Natural killer cell (primary cell): ENCODE measurements around the gene CH25H. TPM values are rescaled to one million over a fixed set of nuclear protein-coding genes. Genes with fewer than 3 reads are reported as not detected.
"Not testable (repeated sequence)": the region's sequence is repeated elsewhere in the genome, so short reads cannot be mapped to it uniquely, and the experiment has no call there.

Source experiments
- ATAC-seq, 3 donors: fragments of 150-1000 bp in 2 of 3; fragments of 200-7000 bp in 1 of 3; cut with Tn5 transposase; 1 replicate in 1 of 3; 2 replicates in 2 of 3; pipeline ENCODE4 v1.10.0; 2021; ENCODE audit warnings: mild to moderate bottlenecking in 2 of 3, moderate library complexity in 2 of 3
- DNase-seq, 2 donors: peaks; one replicate each; pipeline versions ENCODE4 v3.0.0 to v3.0.0-alpha.2; 2013 to 2021; ENCODE audit warnings: mixed read lengths in 1 of 2
- H3K27ac ChIP-seq: one replicate; pipeline ENCODE4 v1.5.1; 2013; ENCODE audit warnings: mild to moderate bottlenecking, low read length
- H3K27me3 ChIP-seq: one replicate; pipeline ENCODE4 v1.6.1; 2013; ENCODE audit warnings: low read length; ENCODE audit not compliant: control insufficient read depth, insufficient read depth
- H3K36me3 ChIP-seq: one replicate; pipeline ENCODE4 v1.6.1; 2013; ENCODE audit warnings: low read length; ENCODE audit not compliant: control insufficient read depth, insufficient read depth
- H3K4me1 ChIP-seq: one replicate; pipeline ENCODE4 v1.6.1; 2013; ENCODE audit warnings: low read length; ENCODE audit not compliant: control insufficient read depth, insufficient read depth
- H3K4me3 ChIP-seq: one replicate; pipeline ENCODE4 v1.5.1; 2013; ENCODE audit warnings: low read length
- H3K9me3 ChIP-seq: one replicate; pipeline ENCODE4 v1.6.1; 2013; ENCODE audit warnings: low read length; ENCODE audit not compliant: control insufficient read depth, insufficient read depth
- H3K27ac Mint-ChIP-seq, 2 donors: one replicate each; pipeline ENCODE4 v1.8.0; 2022; ENCODE audit warnings: mild to moderate bottlenecking in 2 of 2, mixed read lengths in 2 of 2, moderate library complexity in 1 of 2
- H3K27me3 Mint-ChIP-seq, 2 donors: one replicate each; pipeline ENCODE4 v1.8.0; 2022; ENCODE audit warnings: low read depth in 2 of 2, mixed read lengths in 2 of 2
- H3K36me3 Mint-ChIP-seq: one replicate; pipeline ENCODE4 v1.8.0; 2022; ENCODE audit warnings: mixed read lengths
- H3K4me1 Mint-ChIP-seq, 2 donors: one replicate each; pipeline ENCODE4 v1.8.0; 2022; ENCODE audit warnings: mixed read lengths in 2 of 2
- H3K4me3 Mint-ChIP-seq: one replicate; pipeline ENCODE4 v1.8.0; 2022; ENCODE audit warnings: mild to moderate bottlenecking, moderate library complexity, mixed read lengths
- H3K9me3 Mint-ChIP-seq, 2 donors: one replicate each; pipeline ENCODE4 v1.8.0; 2022; ENCODE audit warnings: mixed read lengths in 2 of 2
- WGBS: methylation state at CpG from one replicate; pipeline ENCODE4 v1.1.7; 2013; ENCODE audit warnings: missing lambda C conversion rate; ENCODE audit not compliant: insufficient coverage; 5-methylcytosine and 5-hydroxymethylcytosine counted together
- intact Hi-C: fragments of 100-400 bp; cut with micrococcal nuclease; formaldehyde crosslinking; loops from one replicate; pipeline ENCODE4 v1.14.2; 2022
- total RNA-seq, 4 donors: library from RNA; stranded (reverse); fragments of 120-200 nt in 1 of 4; gene quantifications; one replicate each; pipeline versions ENCODE4 v1.2.3 to v1.2.4, GENCODE V29; 2013 to 2022
- TF ChIP-seq, protein P1 (sequence below): fragments of 200-600 bp; IDR thresholded peaks from one replicate; pipeline ENCODE4 v1.8.0; 2022; ENCODE audit warnings: antibody characterized with exemption

CH25H gene
- total RNA-seq, 3 donors from 2014 or later (not counting 1 experiment from before 2014, with no cell fraction given): 0.20 TPM; not detected in 2

DNA sequence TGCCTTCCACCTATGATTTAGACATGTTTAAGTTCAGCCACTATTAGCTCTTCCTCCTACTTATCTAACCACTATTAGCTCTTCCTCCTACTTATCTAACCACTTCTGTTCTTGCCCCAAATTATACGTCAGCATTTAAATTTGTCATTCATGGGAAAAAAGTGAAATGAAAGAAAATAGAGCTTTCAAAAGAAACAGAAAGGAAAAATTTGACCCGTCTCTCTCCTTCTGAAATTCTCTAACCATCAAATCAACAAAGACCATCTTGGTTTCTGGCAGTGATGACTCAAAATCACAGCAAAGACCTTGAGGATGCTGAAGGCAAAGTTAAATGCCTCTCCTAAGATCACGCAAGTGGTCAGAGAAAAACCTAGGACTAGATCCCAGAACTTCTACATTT, 41.9 kb upstream of the CH25H start:
- Mint-ChIP-seq H3K27me3 (no peaks in the 10 kb centered on the region), H3K9me3 (no peaks in the 10 kb centered on the region), H3K4me1 (peaks cover 21 to 22% of the 10 kb centered on the region in 2 donors), H3K27ac (no peak overlapping the region), H3K4me3 (no peak overlapping the region), H3K36me3 (no peaks in the 10 kb centered on the region)
- Histone ChIP-seq H3K9me3 (peaks cover 1% of the 10 kb centered on the region), H3K27me3 (no peaks in the 10 kb centered on the region), H3K27ac (no peak overlapping the region), H3K4me1 (peaks cover 7% of the 10 kb centered on the region), H3K36me3 (peaks cover 5% of the 10 kb centered on the region), H3K4me3 (no peak overlapping the region)
- ATAC-seq (no peak), DNase-seq (no peak)
- intact Hi-C loops: no loop called here
- TF ChIP-seq, protein P1, sequence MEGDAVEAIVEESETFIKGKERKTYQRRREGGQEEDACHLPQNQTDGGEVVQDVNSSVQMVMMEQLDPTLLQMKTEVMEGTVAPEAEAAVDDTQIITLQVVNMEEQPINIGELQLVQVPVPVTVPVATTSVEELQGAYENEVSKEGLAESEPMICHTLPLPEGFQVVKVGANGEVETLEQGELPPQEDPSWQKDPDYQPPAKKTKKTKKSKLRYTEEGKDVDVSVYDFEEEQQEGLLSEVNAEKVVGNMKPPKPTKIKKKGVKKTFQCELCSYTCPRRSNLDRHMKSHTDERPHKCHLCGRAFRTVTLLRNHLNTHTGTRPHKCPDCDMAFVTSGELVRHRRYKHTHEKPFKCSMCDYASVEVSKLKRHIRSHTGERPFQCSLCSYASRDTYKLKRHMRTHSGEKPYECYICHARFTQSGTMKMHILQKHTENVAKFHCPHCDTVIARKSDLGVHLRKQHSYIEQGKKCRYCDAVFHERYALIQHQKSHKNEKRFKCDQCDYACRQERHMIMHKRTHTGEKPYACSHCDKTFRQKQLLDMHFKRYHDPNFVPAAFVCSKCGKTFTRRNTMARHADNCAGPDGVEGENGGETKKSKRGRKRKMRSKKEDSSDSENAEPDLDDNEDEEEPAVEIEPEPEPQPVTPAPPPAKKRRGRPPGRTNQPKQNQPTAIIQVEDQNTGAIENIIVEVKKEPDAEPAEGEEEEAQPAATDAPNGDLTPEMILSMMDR: no peak
- 79% methylated on average over 2 of the region's 3 CpGs for WGBS

DNA sequence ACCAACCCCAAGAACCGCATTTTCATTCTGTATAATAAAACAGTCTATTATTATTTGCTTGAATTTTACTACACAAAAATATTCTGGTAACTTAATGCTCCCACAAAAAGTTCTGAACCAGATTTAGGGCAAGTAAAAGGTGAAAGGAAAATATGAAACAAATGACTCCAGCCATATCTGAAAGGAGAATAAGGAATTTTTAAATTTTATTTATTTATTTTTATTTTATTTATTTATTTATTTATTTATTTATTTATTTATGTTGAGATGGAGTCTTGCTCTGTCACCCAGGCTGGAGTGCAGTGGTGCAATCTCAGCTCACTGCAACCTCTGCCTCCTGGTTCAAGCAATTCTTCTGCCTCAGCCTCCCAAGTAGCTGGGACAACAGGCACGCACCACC, 40.5 kb upstream of the CH25H start:
- H3K4me3 Mint-ChIP-seq, H3K9me3 ChIP-seq, H3K27ac ChIP-seq, H3K27ac Mint-ChIP-seq, DNase-seq, H3K9me3 Mint-ChIP-seq, H3K27me3 ChIP-seq, H3K4me3 ChIP-seq, H3K36me3 ChIP-seq, H3K27me3 Mint-ChIP-seq, H3K36me3 Mint-ChIP-seq, intact Hi-C loops, ATAC-seq: not testable (repeated sequence)
- H3K4me1 ChIP-seq: peaks cover 10% of the 10 kb centered on the region
- H3K4me1 Mint-ChIP-seq: peaks cover 27 to 28% of the 10 kb centered on the region in 2 donors
- WGBS: 100% methylated on average over 1 of the region's 2 CpGs

DNA sequence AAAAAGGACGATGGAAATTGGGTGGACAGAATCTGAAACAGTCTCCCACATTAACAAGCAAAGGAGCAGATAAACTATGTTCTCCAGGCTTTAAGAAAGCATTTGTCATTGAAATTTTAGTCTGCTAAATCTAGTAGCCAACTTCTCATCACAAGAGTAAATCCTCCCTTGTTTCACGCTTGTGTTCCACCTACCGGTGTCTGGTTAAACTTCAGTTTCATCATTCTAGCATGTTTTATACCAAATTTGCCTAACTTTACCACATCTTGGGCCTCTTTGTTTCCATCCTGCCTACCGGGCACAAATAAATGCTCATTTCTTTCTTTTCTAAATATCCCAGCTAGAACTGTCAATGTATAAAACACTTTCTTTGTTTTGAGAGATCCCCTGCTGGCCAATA, 38.7 kb upstream of the CH25H start:
- H3K4me3 Mint-ChIP-seq: no peak overlapping the region
- intact Hi-C loops: no loop called here
- TF ChIP-seq, protein P1: no peak
- H3K27me3 ChIP-seq: no peaks in the 10 kb centered on the region
- H3K27ac ChIP-seq: no peak overlapping the region
- H3K36me3 Mint-ChIP-seq: no peaks in the 10 kb centered on the region
- no peaks in the 10 kb centered on the region for H3K27me3 Mint-ChIP-seq
- no peak for DNase-seq
- H3K4me3 ChIP-seq: no peak overlapping the region
- peaks cover 4% of the 10 kb centered on the region for H3K4me1 ChIP-seq
- ATAC-seq: no peak
- 84% methylated on average over 4 of the region's 4 CpGs for WGBS
- H3K27ac Mint-ChIP-seq: no peak overlapping the region
- no peaks in the 10 kb centered on the region for H3K9me3 Mint-ChIP-seq
- no peaks in the 10 kb centered on the region for H3K9me3 ChIP-seq
- H3K36me3 ChIP-seq: peaks cover 5% of the 10 kb centered on the region
- H3K4me1 Mint-ChIP-seq: peaks cover 15 to 29% of the 10 kb centered on the region in 2 donors

DNA sequence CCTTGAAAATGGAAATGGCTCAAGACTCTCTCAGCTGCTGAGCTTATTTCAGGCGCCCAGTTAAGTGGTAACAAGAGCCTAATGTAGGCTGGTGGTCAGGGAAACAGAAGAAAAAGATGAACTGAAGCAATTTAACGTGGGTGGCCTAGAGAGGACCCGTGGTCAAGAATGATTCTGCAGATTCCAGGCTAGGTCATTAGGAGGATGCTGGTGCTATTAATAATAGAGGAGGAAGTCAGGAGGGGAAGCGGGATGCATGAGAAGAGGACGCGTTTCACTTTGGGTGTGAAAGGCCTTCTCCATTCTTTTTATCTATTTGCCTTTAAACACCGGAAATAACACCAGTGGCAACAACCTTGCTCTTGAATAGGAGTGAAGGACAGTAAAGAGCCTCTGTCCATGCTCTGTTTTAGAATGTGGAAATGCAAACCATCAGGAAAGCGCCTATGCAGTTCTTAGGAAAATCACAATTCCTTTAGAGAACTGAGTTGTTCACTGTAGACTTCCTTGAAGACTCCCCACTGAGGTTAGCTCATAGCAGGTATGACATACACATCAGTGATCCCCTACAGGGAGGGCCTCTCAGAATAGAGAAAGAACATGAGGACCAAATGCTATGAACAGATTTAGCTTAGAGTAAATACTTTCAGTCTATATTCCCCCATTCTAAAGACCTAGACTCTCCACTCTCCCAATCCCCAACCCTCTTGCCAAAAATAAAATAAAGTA, 35.9 kb upstream of the CH25H start:
- ATAC-seq: no peak
- H3K4me3 ChIP-seq: no peak overlapping the region

More for the DNA sequence above, 35.9 kb upstream of the CH25H start:
- H3K36me3 ChIP-seq: peaks cover 15% of the 10 kb centered on the region
- intact Hi-C loops: no loop called here
- Mint-ChIP-seq H3K9me3 (no peaks in the 10 kb centered on the region), H3K27ac (peak overlapping the region; percentile 20 to 28), H3K27me3 (no peaks in the 10 kb centered on the region), H3K4me1 (peaks cover 7 to 18% of the 10 kb centered on the region in 2 donors), H3K4me3 (no peak overlapping the region), H3K36me3 (no peaks in the 10 kb centered on the region)
- DNase-seq: no peak
- no peaks in the 10 kb centered on the region for H3K27me3 ChIP-seq
- TF ChIP-seq, protein P1: no peak
- H3K9me3 ChIP-seq: no peaks in the 10 kb centered on the region
- 56% methylated on average over 8 of the region's 8 CpGs for WGBS
- peaks cover 3% of the 10 kb centered on the region for H3K4me1 ChIP-seq
- H3K27ac ChIP-seq: no peak overlapping the region
